ENCODE data around the gene SNX24.

Gene SNX24

GRCh38 chr5:122864842-122865241 lies 19.4 kb downstream of the SNX24 start:
- Histone ChIP-seq H3K27me3 (replicated peaks; ENCODE audit: control insufficient read depth, insufficient read depth, low read length, poor library complexity, severe bottlenecking) (no peaks in the 10 kb centered on the region), H3K4me3 (ENCODE audit: insufficient read depth, low read depth, low read length, poor library complexity, severe bottlenecking) (no peak overlapping the region), H3K9me3 (ENCODE audit: control insufficient read depth, low read length) (no peaks in the 10 kb centered on the region), H3K4me1 (ENCODE audit: control insufficient read depth, insufficient read depth, low read length, poor library complexity, severe bottlenecking) (no peaks in the 10 kb centered on the region), H3K36me3 (ENCODE audit: control insufficient read depth, insufficient read depth, low read length) (no peaks in the 10 kb centered on the region), H3K27ac (ENCODE audit: insufficient read depth, low read length, poor library complexity, severe bottlenecking) (no peak overlapping the region)
- DNase-seq: no peak

- Histone ChIP-seq H3K27ac (ENCODE audit: insufficient read depth, low read length, poor library complexity, severe bottlenecking) (no peak overlapping the region), H3K9me3 (ENCODE audit: control insufficient read depth, low read length) (no peaks in the 10 kb centered on the region), H3K27me3 (replicated peaks; ENCODE audit: control insufficient read depth, insufficient read depth, low read length, poor library complexity, severe bottlenecking) (no peaks in the 10 kb centered on the region), H3K36me3 (ENCODE audit: control insufficient read depth, insufficient read depth, low read length) (no peaks in the 10 kb centered on the region), H3K4me3 (ENCODE audit: insufficient read depth, low read depth, low read length, poor library complexity, severe bottlenecking) (no peak overlapping the region), H3K4me1 (ENCODE audit: control insufficient read depth, insufficient read depth, low read length, poor library complexity, severe bottlenecking) (no peaks in the 10 kb centered on the region)
- DNase-seq: no peak
Measured at GRCh38 chr5:122870219-122870856, 24.9 kb downstream of the SNX24 start.

GRCh38 chr5:122871661-122872060 lies 26.2 kb downstream of the SNX24 start:
- Histone ChIP-seq H3K27ac (ENCODE audit: insufficient read depth, low read length, poor library complexity, severe bottlenecking) (no peak overlapping the region), H3K4me3 (ENCODE audit: insufficient read depth, low read depth, low read length, poor library complexity, severe bottlenecking) (no peak overlapping the region), H3K27me3 (replicated peaks; ENCODE audit: control insufficient read depth, insufficient read depth, low read length, poor library complexity, severe bottlenecking) (no peaks in the 10 kb centered on the region), H3K9me3 (ENCODE audit: control insufficient read depth, low read length) (no peaks in the 10 kb centered on the region), H3K36me3 (ENCODE audit: control insufficient read depth, insufficient read depth, low read length) (no peaks in the 10 kb centered on the region), H3K4me1 (ENCODE audit: control insufficient read depth, insufficient read depth, low read length, poor library complexity, severe bottlenecking) (no peaks in the 10 kb centered on the region)
- DNase-seq: no peak

- Histone ChIP-seq H3K4me1 (ENCODE audit: control insufficient read depth, insufficient read depth, low read length, poor library complexity, severe bottlenecking) (no peaks in the 10 kb centered on the region), H3K9me3 (ENCODE audit: control insufficient read depth, low read length) (no peaks in the 10 kb centered on the region), H3K4me3 (ENCODE audit: insufficient read depth, low read depth, low read length, poor library complexity, severe bottlenecking) (no peak overlapping the region), H3K27ac (ENCODE audit: insufficient read depth, low read length, poor library complexity, severe bottlenecking) (no peak overlapping the region), H3K27me3 (replicated peaks; ENCODE audit: control insufficient read depth, insufficient read depth, low read length, poor library complexity, severe bottlenecking) (no peaks in the 10 kb centered on the region), H3K36me3 (ENCODE audit: control insufficient read depth, insufficient read depth, low read length) (no peaks in the 10 kb centered on the region)
- no peak for DNase-seq
Measured at GRCh38 chr5:122874179-122874875, 28.9 kb downstream of the SNX24 start.

- H3K4me3 ChIP-seq (ENCODE audit: insufficient read depth, low read depth, low read length, poor library complexity, severe bottlenecking): no peak overlapping the region
- no peak for DNase-seq
- H3K27ac ChIP-seq (ENCODE audit: insufficient read depth, low read length, poor library complexity, severe bottlenecking): no peak overlapping the region
- no peaks in the 10 kb centered on the region for H3K36me3 ChIP-seq (ENCODE audit: control insufficient read depth, insufficient read depth, low read length)
- H3K9me3 ChIP-seq (ENCODE audit: control insufficient read depth, low read length): no peaks in the 10 kb centered on the region
- H3K27me3 ChIP-seq (replicated peaks; ENCODE audit: control insufficient read depth, insufficient read depth, low read length, poor library complexity, severe bottlenecking): no peaks in the 10 kb centered on the region
- no peaks in the 10 kb centered on the region for H3K4me1 ChIP-seq (ENCODE audit: control insufficient read depth, insufficient read depth, low read length, poor library complexity, severe bottlenecking)
Measured at GRCh38 chr5:122877518-122877917, 32.1 kb downstream of the SNX24 start.

GRCh38 chr5:122879076-122879475 lies 33.7 kb downstream of the SNX24 start:
- H3K27ac ChIP-seq (ENCODE audit: insufficient read depth, low read length, poor library complexity, severe bottlenecking): no peak overlapping the region
- no peaks in the 10 kb centered on the region for H3K4me1 ChIP-seq (ENCODE audit: control insufficient read depth, insufficient read depth, low read length, poor library complexity, severe bottlenecking)
- H3K9me3 ChIP-seq (ENCODE audit: control insufficient read depth, low read length): no peaks in the 10 kb centered on the region
- no peak for DNase-seq
- H3K36me3 ChIP-seq (ENCODE audit: control insufficient read depth, insufficient read depth, low read length): no peaks in the 10 kb centered on the region
- no peak overlapping the region for H3K4me3 ChIP-seq (ENCODE audit: insufficient read depth, low read depth, low read length, poor library complexity, severe bottlenecking)
- H3K27me3 ChIP-seq (replicated peaks; ENCODE audit: control insufficient read depth, insufficient read depth, low read length, poor library complexity, severe bottlenecking): no peaks in the 10 kb centered on the region

GRCh38 chr5:122880170-122880689 lies 34.8 kb downstream of the SNX24 start:
- Histone ChIP-seq H3K9me3 (ENCODE audit: control insufficient read depth, low read length) (no peaks in the 10 kb centered on the region), H3K27ac (ENCODE audit: insufficient read depth, low read length, poor library complexity, severe bottlenecking) (no peak overlapping the region), H3K4me1 (ENCODE audit: control insufficient read depth, insufficient read depth, low read length, poor library complexity, severe bottlenecking) (no peaks in the 10 kb centered on the region), H3K36me3 (ENCODE audit: control insufficient read depth, insufficient read depth, low read length) (no peaks in the 10 kb centered on the region), H3K4me3 (ENCODE audit: insufficient read depth, low read depth, low read length, poor library complexity, severe bottlenecking) (no peak overlapping the region), H3K27me3 (replicated peaks; ENCODE audit: control insufficient read depth, insufficient read depth, low read length, poor library complexity, severe bottlenecking) (no peaks in the 10 kb centered on the region)
- no peak for DNase-seq

- no peaks in the 10 kb centered on the region for H3K9me3 ChIP-seq (ENCODE audit: control insufficient read depth, low read length)
- H3K36me3 ChIP-seq (ENCODE audit: control insufficient read depth, insufficient read depth, low read length): no peaks in the 10 kb centered on the region
- H3K27ac ChIP-seq (ENCODE audit: insufficient read depth, low read length, poor library complexity, severe bottlenecking): no peak overlapping the region
- no peaks in the 10 kb centered on the region for H3K27me3 ChIP-seq (replicated peaks; ENCODE audit: control insufficient read depth, insufficient read depth, low read length, poor library complexity, severe bottlenecking)
- no peak overlapping the region for H3K4me3 ChIP-seq (ENCODE audit: insufficient read depth, low read depth, low read length, poor library complexity, severe bottlenecking)
- DNase-seq: no peak
- no peaks in the 10 kb centered on the region for H3K4me1 ChIP-seq (ENCODE audit: control insufficient read depth, insufficient read depth, low read length, poor library complexity, severe bottlenecking)
Measured at GRCh38 chr5:122880749-122881148, 35.3 kb downstream of the SNX24 start.

GRCh38 chr5:122882831-122883230 lies 37.4 kb downstream of the SNX24 start:
- Histone ChIP-seq H3K27me3 (replicated peaks; ENCODE audit: control insufficient read depth, insufficient read depth, low read length, poor library complexity, severe bottlenecking) (no peaks in the 10 kb centered on the region), H3K36me3 (ENCODE audit: control insufficient read depth, insufficient read depth, low read length) (no peaks in the 10 kb centered on the region), H3K27ac (ENCODE audit: insufficient read depth, low read length, poor library complexity, severe bottlenecking) (no peak overlapping the region), H3K4me3 (ENCODE audit: insufficient read depth, low read depth, low read length, poor library complexity, severe bottlenecking) (no peak overlapping the region), H3K9me3 (ENCODE audit: control insufficient read depth, low read length) (no peaks in the 10 kb centered on the region), H3K4me1 (ENCODE audit: control insufficient read depth, insufficient read depth, low read length, poor library complexity, severe bottlenecking) (no peaks in the 10 kb centered on the region)
- DNase-seq: no peak

GRCh38 chr5:122885045-122885517 lies 39.7 kb downstream of the SNX24 start:
- Histone ChIP-seq H3K4me1 (ENCODE audit: control insufficient read depth, insufficient read depth, low read length, poor library complexity, severe bottlenecking) (no peaks in the 10 kb centered on the region), H3K4me3 (ENCODE audit: insufficient read depth, low read depth, low read length, poor library complexity, severe bottlenecking) (no peak overlapping the region), H3K27ac (ENCODE audit: insufficient read depth, low read length, poor library complexity, severe bottlenecking) (no peak overlapping the region), H3K27me3 (replicated peaks; ENCODE audit: control insufficient read depth, insufficient read depth, low read length, poor library complexity, severe bottlenecking) (no peaks in the 10 kb centered on the region), H3K9me3 (ENCODE audit: control insufficient read depth, low read length) (no peaks in the 10 kb centered on the region), H3K36me3 (ENCODE audit: control insufficient read depth, insufficient read depth, low read length) (no peaks in the 10 kb centered on the region)
- no peak for DNase-seq

Measured in effector memory CD4-positive, alpha-beta T cell (primary cell).